Activated T-cell treated with anti-CD3 and anti-CD28 coated beads, Interleukin-2, amount 50 U/mL, for 4 hours (primary cell): ENCODE results near the gene PEX14. TPM values are rescaled to one million over a fixed set of nuclear protein-coding genes. Genes with fewer than 3 reads are reported as not detected.

Experiments used
- ATAC-seq, 2 donors: fragments of 200-7000 bp; cut with Tn5 transposase; one replicate each; pipeline ENCODE4 v1.10.0; 2021
- DNase-seq: peaks from one replicate; pipeline ENCODE4 v3.0.0-alpha.2; 2020
- H3K27me3 Mint-ChIP-seq: one replicate; pipeline ENCODE4 v1.8.0; 2021; ENCODE audit warnings: low read depth, mixed read lengths
- H3K36me3 Mint-ChIP-seq: one replicate; pipeline ENCODE4 v1.8.0; 2022; ENCODE audit warnings: mixed read lengths; ENCODE audit not compliant: insufficient read depth
- H3K4me1 Mint-ChIP-seq: one replicate; pipeline ENCODE4 v1.8.0; 2021; ENCODE audit warnings: low read depth, mixed read lengths
- H3K4me3 Mint-ChIP-seq: one replicate; pipeline ENCODE4 v1.8.0; 2021; ENCODE audit warnings: mild to moderate bottlenecking, moderate library complexity, mixed read lengths
- H3K9me3 Mint-ChIP-seq: one replicate; pipeline ENCODE4 v1.8.0; 2021; ENCODE audit warnings: mixed read lengths
- total RNA-seq, 3 donors: library from RNA; stranded (reverse); gene quantifications; one replicate each; pipeline ENCODE4 v1.2.1, GENCODE V29; 2021

Gene PEX14
- total RNA-seq, 3 donors from 2014 or later, result 21.6 to 23.4 (median 22.2) TPM

DNA sequence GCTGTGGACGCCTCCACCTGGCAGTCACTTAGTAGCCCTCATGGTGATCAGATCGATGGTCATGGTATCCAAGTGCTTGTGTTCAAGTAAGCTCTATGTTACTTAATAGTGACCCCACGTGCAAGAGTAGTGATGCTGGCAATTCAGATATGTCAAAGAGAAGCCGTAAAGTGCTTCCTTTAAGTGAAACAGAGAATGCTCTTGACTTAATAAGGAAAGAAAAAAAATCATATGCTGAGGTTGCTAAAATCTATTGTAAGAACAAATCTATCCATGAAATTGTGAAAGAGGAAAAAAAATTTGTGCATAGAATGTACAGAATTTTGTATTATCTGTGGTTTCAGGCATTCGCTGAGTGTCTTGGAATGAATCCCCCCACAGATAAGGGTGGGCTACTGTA, 113.9 kb downstream of the PEX14 start:
- no peak overlapping the region for H3K4me3 Mint-ChIP-seq
- H3K4me1 Mint-ChIP-seq, result no peaks in the 10 kb centered on the region
- H3K27me3 Mint-ChIP-seq, result no peaks in the 10 kb centered on the region
- H3K36me3 Mint-ChIP-seq, result peaks cover 4% of the 10 kb centered on the region
- H3K9me3 Mint-ChIP-seq, result no peaks in the 10 kb centered on the region
- ATAC-seq (no peak), DNase-seq (no peak)

DNA sequence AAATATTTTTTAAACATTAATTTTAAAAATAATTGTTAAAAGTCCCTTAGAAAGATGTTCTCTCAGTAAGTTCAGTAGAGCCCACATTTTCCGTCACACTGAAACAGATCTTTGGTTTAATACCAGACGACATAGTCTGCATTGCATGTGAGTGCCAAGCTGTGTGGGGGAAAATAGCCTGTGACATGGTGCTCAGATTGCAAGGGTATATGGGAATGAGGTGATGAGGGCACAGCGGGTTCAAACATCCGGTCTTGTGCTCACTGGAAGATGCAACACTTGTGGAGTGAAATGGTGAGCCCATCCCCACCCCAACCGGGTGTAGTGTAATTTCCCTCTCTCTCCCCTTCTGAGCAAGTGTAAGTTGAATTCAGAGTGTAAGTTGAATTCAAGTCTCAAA, 114.3 kb downstream of the PEX14 start:
- DNase-seq, result no peak
- no peak overlapping the region for H3K4me3 Mint-ChIP-seq
- no peaks in the 10 kb centered on the region for H3K27me3 Mint-ChIP-seq
- H3K4me1 Mint-ChIP-seq, result no peaks in the 10 kb centered on the region
- no peaks in the 10 kb centered on the region for H3K9me3 Mint-ChIP-seq
- peaks cover 4% of the 10 kb centered on the region for H3K36me3 Mint-ChIP-seq
- ATAC-seq, result no peak

DNA sequence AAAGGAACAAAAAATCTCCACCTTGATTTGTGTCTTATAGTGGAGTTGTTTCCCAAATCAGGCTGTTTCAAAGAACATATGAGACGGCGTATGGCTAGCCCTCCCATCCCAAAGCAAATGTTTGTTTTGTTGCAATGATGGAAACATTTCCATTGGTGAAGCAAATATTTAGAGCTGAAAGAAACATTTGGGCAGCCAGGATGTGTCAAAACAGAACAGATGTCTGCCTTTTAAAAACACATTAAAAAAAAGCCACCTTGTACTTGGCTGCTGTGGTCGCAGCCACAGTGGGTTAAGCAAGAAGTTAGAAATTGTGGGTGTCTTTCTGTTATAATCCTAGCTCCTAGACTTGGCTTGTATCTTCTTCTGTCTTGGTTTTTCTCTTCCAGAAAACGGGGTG, 116.3 kb downstream of the PEX14 start:
- Mint-ChIP-seq H3K36me3 (peaks cover 3% of the 10 kb centered on the region), H3K4me1 (no peaks in the 10 kb centered on the region), H3K9me3 (no peaks in the 10 kb centered on the region), H3K4me3 (no peak overlapping the region), H3K27me3 (no peaks in the 10 kb centered on the region)
- ATAC-seq (no peak), DNase-seq (no peak)

DNA sequence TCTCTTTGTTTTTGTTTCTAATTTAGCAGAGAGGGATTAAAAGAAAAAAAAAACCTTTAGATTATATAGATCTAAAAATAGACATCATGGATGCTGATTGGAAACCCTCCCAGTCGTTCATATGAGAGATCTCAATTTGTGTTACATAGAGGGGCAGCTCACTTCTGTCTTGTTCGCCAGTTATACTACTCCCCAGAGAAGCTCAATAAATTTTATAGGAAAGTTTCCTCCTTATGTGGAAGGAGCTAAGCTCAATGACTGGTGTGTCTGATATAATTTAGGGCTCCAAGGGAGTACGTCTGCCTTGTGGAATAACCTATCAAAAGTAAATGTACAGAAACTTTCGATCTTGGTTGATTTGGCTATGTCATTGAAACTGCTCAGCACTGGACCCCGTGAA, 117.6 kb downstream of the PEX14 start:
- Mint-ChIP-seq H3K4me3 (no peak overlapping the region), H3K27me3 (no peaks in the 10 kb centered on the region), H3K9me3 (no peaks in the 10 kb centered on the region), H3K4me1 (no peaks in the 10 kb centered on the region), H3K36me3 (no peaks in the 10 kb centered on the region)
- ATAC-seq (no peak), DNase-seq (no peak)

DNA sequence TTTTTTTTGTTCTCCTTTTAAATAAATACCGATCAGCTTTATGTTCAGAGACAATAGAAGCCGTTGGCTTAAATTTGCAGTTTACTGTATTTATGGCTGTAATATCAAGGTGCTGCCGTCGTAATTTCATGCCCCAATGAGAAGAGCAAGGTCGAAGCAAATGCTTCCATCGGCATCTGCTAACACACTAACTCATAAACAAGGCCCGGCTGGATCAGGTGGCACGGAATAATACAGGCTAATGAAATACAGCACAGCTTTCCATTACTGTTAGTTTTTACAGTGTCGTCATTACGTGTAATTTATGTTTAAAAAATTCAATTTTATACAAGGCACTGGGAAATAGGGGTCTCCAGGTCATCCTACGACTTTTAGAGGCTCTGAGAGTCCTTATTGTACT, 119.0 kb downstream of the PEX14 start:
- Mint-ChIP-seq H3K36me3 (peaks cover 2% of the 10 kb centered on the region), H3K4me3 (no peak overlapping the region)
- no peak for ATAC-seq

DNA sequence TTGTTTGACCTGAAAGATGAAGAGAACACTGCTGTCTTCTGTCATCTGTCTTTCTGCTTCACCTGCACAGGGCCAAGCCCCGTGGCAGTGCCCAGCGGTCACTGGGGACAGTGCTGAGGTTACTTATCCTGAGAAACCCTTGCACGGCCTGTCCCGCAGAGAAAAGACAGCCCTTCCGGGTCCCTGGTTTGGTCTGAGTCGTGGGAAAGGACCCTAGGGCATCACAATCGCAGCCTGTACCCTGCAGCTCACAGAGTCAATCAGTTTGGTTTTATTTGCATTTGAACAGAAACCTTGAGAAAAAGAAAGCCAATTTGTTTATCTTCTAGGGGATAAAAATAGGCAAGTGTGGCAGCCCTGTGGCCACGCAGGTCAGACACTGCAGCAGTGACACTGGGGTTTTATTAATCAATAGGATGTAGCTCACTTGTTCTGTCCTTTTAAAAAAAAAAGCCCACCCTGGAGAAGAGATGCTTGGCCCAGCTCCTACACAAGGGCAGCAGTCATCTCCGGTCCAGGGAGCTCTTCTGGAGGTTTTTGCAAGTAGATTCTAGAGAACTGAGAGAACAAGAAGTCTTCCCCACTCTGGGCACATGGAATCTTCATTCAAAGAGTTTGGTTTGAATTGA, 120.0 kb downstream of the PEX14 start:
- ATAC-seq (no peak), DNase-seq (no peak)
- no peaks in the 10 kb centered on the region for H3K4me1 Mint-ChIP-seq
- H3K9me3 Mint-ChIP-seq, result no peaks in the 10 kb centered on the region
- no peaks in the 10 kb centered on the region for H3K27me3 Mint-ChIP-seq
- H3K36me3 Mint-ChIP-seq, result peaks cover 7% of the 10 kb centered on the region
- H3K4me3 Mint-ChIP-seq, result no peak overlapping the region

More for the DNA sequence above, 119.0 kb downstream of the PEX14 start:
- no peaks in the 10 kb centered on the region for H3K4me1 Mint-ChIP-seq
- DNase-seq, result no peak
- H3K27me3 Mint-ChIP-seq, result no peaks in the 10 kb centered on the region
- H3K9me3 Mint-ChIP-seq, result no peaks in the 10 kb centered on the region

DNA sequence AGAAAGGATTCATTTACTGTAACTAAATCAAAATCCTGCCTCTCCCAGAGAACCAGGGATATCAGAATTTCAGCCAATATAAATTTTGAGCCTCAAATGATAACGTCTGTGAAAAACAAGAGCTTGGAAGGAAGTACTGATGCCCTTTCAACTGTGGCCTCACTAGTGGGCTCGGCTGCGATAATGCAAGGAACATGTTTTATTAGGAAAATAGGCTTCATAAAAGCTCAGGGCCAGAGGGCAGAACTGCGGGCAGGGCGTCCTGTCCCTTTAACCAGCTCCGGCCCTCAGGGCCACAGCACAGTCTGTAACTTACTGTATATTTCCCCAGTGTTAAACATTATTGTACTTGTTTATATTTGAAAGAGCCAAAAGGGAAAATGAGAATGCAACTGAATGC, 122.0 kb downstream of the PEX14 start:
- H3K4me3 Mint-ChIP-seq, result no peak overlapping the region
- no peak for DNase-seq
- ATAC-seq, result no peak
- no peaks in the 10 kb centered on the region for H3K9me3 Mint-ChIP-seq
- H3K36me3 Mint-ChIP-seq, result peaks cover 11% of the 10 kb centered on the region
- H3K27me3 Mint-ChIP-seq, result no peaks in the 10 kb centered on the region
- no peaks in the 10 kb centered on the region for H3K4me1 Mint-ChIP-seq

DNA sequence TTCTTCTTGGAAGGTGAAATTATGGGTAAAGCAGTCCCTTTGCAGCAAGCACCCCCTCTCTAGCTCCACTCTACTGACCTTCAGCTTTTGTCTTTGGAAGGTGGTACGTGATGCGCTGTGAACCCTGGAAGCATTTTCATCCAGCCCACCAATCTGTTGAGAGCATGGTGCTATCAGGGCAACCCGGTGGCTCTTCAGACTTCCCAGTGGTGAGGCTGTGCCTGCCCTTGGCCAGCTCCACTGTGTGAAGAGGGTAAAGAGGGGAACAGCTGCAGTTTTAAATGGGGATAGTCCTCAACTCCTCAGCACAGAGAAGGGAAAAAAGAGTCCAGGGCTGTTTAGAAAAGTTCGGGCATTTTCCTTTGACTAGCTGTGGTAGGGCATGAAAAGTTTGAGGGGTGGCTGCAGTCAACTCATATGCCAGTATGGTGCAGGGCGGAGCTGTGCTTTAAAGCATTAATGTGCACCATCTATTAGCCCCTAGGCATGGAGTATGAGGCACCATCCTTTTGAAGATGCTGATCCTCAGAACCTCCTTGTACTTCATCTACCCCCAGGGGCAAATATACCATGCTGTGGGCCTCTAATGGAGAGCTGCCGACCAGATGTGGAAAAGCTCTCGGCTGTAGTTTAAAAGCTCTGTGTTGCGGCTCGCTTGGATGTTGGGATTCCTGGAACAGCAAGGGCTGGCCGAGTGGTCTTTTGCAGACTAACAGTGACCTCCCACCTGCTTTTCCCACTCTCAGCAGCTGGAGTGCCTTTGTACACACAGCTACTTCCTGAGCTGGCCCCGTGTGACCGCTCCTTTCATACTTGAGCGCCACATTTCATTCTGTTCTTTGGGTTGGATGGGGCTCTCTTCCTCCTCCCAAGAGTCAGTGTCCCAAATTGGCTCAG, 123.0 kb downstream of the PEX14 start:
- no peak for ATAC-seq
- Mint-ChIP-seq H3K36me3 (peaks cover 11% of the 10 kb centered on the region), H3K4me1 (no peaks in the 10 kb centered on the region), H3K27me3 (no peaks in the 10 kb centered on the region), H3K9me3 (no peaks in the 10 kb centered on the region), H3K4me3 (no peak overlapping the region)
- DNase-seq, result no peak

DNA sequence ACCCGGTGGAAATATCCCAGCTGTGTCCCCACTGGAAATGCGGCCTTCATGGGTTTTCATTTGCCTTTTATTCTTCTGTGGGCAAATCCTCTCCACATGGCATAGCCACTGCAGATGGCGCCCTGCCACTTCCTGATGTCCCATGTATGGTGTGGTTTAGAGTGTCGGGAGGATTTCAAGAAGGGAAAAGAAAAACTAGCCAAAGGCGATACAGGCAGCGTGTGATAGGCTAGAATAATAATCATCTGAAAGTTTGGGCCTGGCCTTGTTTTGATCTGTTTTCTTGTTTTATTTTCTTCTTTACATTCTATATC, 123.6 kb downstream of the PEX14 start:
- H3K36me3 Mint-ChIP-seq, result peaks cover 13% of the 10 kb centered on the region
- ATAC-seq, result no peak

DNA sequence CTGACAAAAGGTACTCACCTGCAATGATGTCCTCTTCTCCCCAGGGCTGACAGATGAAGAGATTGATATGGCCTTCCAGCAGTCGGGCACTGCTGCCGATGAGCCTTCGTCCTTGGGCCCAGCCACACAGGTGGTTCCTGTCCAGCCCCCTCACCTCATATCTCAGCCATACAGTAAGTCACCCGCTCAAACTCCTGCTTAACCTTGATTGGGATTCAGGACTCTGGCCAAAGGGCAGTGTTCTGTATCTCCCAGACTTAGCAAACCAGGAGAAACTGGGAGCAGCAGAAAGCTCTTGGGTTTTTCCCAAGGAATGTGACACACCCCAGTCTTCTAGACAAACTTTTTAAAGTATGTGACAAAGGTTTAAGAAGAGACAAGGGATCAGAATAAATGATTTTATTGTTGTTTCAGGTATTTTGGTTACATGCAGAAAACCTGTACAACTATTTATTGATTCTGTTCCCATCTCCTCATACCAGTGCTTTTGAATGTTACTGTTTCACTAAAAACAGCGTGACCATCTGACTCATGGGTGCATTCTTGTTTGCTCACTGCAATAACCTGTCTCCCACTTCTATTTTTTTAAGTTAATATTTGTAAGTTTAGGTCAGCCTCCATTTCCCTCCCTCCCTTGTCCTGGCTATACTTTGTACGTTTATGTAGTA, 124.6 kb downstream of the PEX14 start:
- no peaks in the 10 kb centered on the region for H3K9me3 Mint-ChIP-seq
- H3K4me3 Mint-ChIP-seq, result no peak overlapping the region
- ATAC-seq (no peak), DNase-seq (no peak)
- no peaks in the 10 kb centered on the region for H3K4me1 Mint-ChIP-seq
- H3K27me3 Mint-ChIP-seq, result no peaks in the 10 kb centered on the region
- H3K36me3 Mint-ChIP-seq, result peaks cover 13% of the 10 kb centered on the region

More for the DNA sequence above, 123.6 kb downstream of the PEX14 start:
- Mint-ChIP-seq H3K9me3 (no peaks in the 10 kb centered on the region), H3K4me3 (no peak overlapping the region), H3K27me3 (no peaks in the 10 kb centered on the region), H3K4me1 (no peaks in the 10 kb centered on the region)
- DNase-seq, result no peak

DNA sequence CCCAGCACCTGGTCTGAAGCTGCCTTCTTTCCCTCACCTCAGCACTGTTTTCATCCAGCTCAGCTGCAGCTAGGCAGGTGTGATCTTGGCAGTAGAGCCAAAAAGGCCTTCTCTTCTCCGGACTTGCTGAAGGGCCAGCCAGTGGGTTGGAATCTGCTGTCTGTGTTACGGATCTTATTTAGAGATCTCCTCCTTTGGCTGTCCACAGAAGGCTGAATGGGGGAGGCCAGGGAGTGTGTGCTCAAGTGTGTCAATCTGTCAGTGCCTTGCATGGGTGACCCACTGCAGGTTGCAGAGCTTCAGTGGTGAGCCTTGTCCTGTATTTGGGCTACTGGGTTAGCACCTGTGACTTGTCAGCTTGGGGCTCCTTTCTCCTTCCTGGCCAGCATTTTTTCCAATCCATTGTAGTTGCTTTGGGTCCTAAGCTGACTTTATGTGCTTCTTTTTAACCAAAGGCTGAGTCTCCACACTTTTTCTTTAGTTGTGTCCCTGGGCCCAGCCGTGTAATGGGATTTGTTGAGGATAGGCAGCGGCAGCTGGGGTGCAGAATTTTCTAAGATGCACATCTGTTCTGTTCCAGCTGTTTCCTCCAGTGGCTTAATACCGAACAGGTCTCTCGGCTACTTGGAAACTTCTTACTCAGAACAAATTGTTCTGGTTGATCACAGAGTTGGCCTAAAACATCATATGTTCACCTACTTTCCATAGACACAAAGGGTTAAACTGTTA, 126.8 kb downstream of the PEX14 start:
- Mint-ChIP-seq H3K36me3 (peaks cover 19% of the 10 kb centered on the region), H3K27me3 (no peaks in the 10 kb centered on the region), H3K9me3 (no peaks in the 10 kb centered on the region), H3K4me3 (no peak overlapping the region), H3K4me1 (no peaks in the 10 kb centered on the region)
- DNase-seq (no peak), ATAC-seq (no peak)

DNA sequence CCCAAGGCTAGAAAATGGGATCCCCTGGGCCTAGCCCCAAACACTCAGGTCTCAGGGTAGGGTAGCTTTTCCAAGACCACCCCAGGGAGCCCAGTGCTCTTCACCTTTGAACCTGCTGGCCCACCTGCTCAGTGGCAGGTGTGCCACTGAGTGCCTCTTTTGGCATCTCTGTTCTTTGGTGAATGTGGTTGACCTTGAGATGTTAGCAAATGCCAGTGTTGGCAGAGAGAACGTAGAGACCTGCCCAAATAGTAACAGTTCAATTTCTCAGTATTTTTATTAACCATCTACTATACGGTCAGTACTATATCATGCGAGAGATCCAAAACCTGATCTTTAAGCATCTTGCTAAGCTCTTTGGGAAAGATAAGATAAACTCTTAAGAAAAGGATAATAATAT, 128.2 kb downstream of the PEX14 start:
- DNase-seq (no peak), ATAC-seq (no peak)
- H3K27me3 Mint-ChIP-seq, result no peaks in the 10 kb centered on the region
- no peaks in the 10 kb centered on the region for H3K9me3 Mint-ChIP-seq
- peaks cover 19% of the 10 kb centered on the region for H3K36me3 Mint-ChIP-seq
- no peak overlapping the region for H3K4me3 Mint-ChIP-seq
- no peaks in the 10 kb centered on the region for H3K4me1 Mint-ChIP-seq

DNA sequence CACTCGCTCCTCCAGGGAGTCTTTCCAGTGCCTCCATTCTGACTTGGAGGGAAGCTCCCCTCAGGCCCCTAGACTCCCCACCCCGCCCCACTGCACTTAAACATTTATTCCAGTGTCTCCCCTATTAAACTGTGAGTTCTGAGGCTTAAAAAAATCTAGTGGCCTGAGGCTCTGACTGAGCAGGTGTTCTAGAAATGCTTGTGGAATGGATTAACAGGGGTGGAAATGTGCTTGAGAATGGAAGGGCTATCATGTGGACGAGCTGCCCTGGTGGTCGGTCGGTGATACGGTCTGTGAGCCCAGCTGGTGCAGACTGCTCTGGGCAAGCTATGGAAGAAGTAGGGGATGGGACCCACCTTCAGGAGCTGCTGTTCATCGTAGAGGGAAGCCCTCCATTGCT, 130.2 kb downstream of the PEX14 start:
- no peaks in the 10 kb centered on the region for H3K9me3 Mint-ChIP-seq
- peaks cover 15% of the 10 kb centered on the region for H3K36me3 Mint-ChIP-seq
- H3K4me3 Mint-ChIP-seq, result no peak overlapping the region
- ATAC-seq (no peak), DNase-seq (no peak)
- H3K4me1 Mint-ChIP-seq, result no peaks in the 10 kb centered on the region
- no peaks in the 10 kb centered on the region for H3K27me3 Mint-ChIP-seq

DNA sequence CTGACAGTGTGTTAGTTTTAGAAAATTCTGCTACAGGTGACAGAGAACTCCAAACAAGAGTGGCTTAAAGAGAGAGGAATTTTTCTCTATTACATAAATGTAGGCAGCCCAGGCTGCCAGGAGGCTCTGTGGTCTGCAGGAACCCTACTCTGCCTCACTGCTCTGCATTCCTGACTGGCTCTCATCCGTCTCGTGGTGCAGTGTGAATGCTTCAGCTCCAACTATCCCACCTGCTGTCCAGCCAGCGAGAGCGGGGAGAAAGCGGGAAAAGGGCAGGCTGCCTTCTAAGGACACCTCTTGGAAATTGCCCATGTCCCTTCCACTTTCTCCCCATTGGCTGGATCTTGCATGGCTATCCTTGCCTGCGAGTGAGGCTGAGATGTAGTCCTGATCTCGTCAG, 131.3 kb downstream of the PEX14 start:
- no peaks in the 10 kb centered on the region for H3K4me1 Mint-ChIP-seq
- H3K36me3 Mint-ChIP-seq, result peaks cover 15% of the 10 kb centered on the region
- DNase-seq, result no peak
- no peak for ATAC-seq
- H3K4me3 Mint-ChIP-seq, result no peak overlapping the region
- H3K9me3 Mint-ChIP-seq, result no peaks in the 10 kb centered on the region
- no peaks in the 10 kb centered on the region for H3K27me3 Mint-ChIP-seq
